ENCODE results near the gene ZNF366. TPM values are rescaled to one million over a fixed set of nuclear protein-coding genes. Genes with fewer than 3 reads are reported as not detected.

ZNF366 gene
- total and polyA plus RNA-seq, 2 donors from 2014 or later: 0.22 to 8.1 TPM

- no peaks in the 10 kb centered on the region for H3K9me3 ChIP-seq (ENCODE audit: control insufficient read depth in 2 of 3, insufficient read depth in 1 of 3, low read length in 3 of 3)
- no peak for FAIRE-seq
- H3K27ac ChIP-seq (ENCODE audit: low read depth in 2 of 2, low read length in 2 of 2): no peak overlapping the region
- no peak overlapping the region for H3K4me3 ChIP-seq (ENCODE audit: low read length in 3 of 3)
- no peaks in the 10 kb centered on the region for H3K36me3 ChIP-seq (ENCODE audit: control insufficient read depth in 2 of 3, insufficient read depth in 3 of 3, low read length in 3 of 3)
- H3K9ac ChIP-seq (ENCODE audit: low read length in 3 of 3): no peak overlapping the region
- peaks cover 0 to 26% (median 5%) of the 10 kb centered on the region in 3 donors for H3K4me1 ChIP-seq (ENCODE audit: control insufficient read depth in 2 of 3, insufficient read depth in 2 of 3, low read depth in 1 of 3, low read length in 3 of 3)
- intact Hi-C loops (cut with DNase I): no loop called here
- DNase-seq: no peak
- TF ChIP-seq CTCF (IDR thresholded peaks at IDR 0.05; ENCODE audit: borderline replicate concordance, extremely low read depth, insufficient read depth): no peak
- no peaks in the 10 kb centered on the region for H3K27me3 ChIP-seq (ENCODE audit: control insufficient read depth, insufficient read depth, low read length)
Measured at GRCh38 chr5:72439192-72439591, 68.0 kb downstream of the ZNF366 start.

- no peak for DNase-seq
- Histone ChIP-seq H3K4me3 (ENCODE audit: low read length in 3 of 3) (no peak overlapping the region), H3K9ac (ENCODE audit: low read length in 3 of 3) (no peak overlapping the region), H3K36me3 (ENCODE audit: control insufficient read depth in 2 of 3, insufficient read depth in 3 of 3, low read length in 3 of 3) (no peaks in the 10 kb centered on the region), H3K27me3 (ENCODE audit: control insufficient read depth, insufficient read depth, low read length) (no peaks in the 10 kb centered on the region), H3K9me3 (ENCODE audit: control insufficient read depth in 2 of 3, insufficient read depth in 1 of 3, low read length in 3 of 3) (no peaks in the 10 kb centered on the region), H3K4me1 (ENCODE audit: control insufficient read depth in 2 of 3, insufficient read depth in 2 of 3, low read depth in 1 of 3, low read length in 3 of 3) (peaks cover 0 to 36% (median 9%) of the 10 kb centered on the region in 3 donors), H3K27ac (ENCODE audit: low read depth in 2 of 2, low read length in 2 of 2) (no peak overlapping the region)
- intact Hi-C loops (cut with DNase I): no loop called here
- TF ChIP-seq CTCF (IDR thresholded peaks at IDR 0.05; ENCODE audit: borderline replicate concordance, extremely low read depth, insufficient read depth): no peak
- FAIRE-seq: no peak
Measured at GRCh38 chr5:72438141-72438540, 69.1 kb downstream of the ZNF366 start.

- Histone ChIP-seq H3K27me3 (ENCODE audit: control insufficient read depth, insufficient read depth, low read length) (no peaks in the 10 kb centered on the region), H3K36me3 (ENCODE audit: control insufficient read depth in 2 of 3, insufficient read depth in 3 of 3, low read length in 3 of 3) (no peaks in the 10 kb centered on the region), H3K9ac (ENCODE audit: low read length in 3 of 3) (no peak overlapping the region), H3K4me3 (ENCODE audit: low read length in 3 of 3) (no peak overlapping the region), H3K9me3 (ENCODE audit: control insufficient read depth in 2 of 3, insufficient read depth in 1 of 3, low read length in 3 of 3) (no peaks in the 10 kb centered on the region), H3K27ac (ENCODE audit: low read depth in 2 of 2, low read length in 2 of 2) (no peak overlapping the region), H3K4me1 (ENCODE audit: control insufficient read depth in 2 of 3, insufficient read depth in 2 of 3, low read depth in 1 of 3, low read length in 3 of 3) (peaks cover 0 to 37% (median 9%) of the 10 kb centered on the region in 3 donors)
- no peak for DNase-seq
- intact Hi-C loops (cut with DNase I): no loop called here
- no peak for FAIRE-seq
- no peak for TF ChIP-seq CTCF (IDR thresholded peaks at IDR 0.05; ENCODE audit: borderline replicate concordance, extremely low read depth, insufficient read depth)
Measured at GRCh38 chr5:72436796-72437471, 70.3 kb downstream of the ZNF366 start.

All from kidney (tissue), 14 donors.